Bronchial epithelial cell (primary cell): ENCODE measurements around the gene MYL10. TPM values are rescaled to one million over a fixed set of nuclear protein-coding genes. Genes with fewer than 3 reads are reported as not detected.
"Not testable (repeated sequence)": the region's sequence is repeated elsewhere in the genome, so short reads cannot be mapped to it uniquely, and the experiment has no call there.

Experiments
- DNase-seq: peaks from one replicate; pipeline ENCODE4 v3.0.0-alpha.2; 2010; ENCODE audit warnings: low read depth
- FAIRE-seq: peaks from 2 replicates; lab custom pipeline; 2011; peaks lifted over from hg19 to GRCh38; lab: Jason Lieb, UNC
- H3K27me3 ChIP-seq: 2 replicates; pipeline ENCODE4 v1.5.1; 2011; ENCODE audit warnings: low read length; ENCODE audit not compliant: control insufficient read depth, insufficient read depth
- H3K36me3 ChIP-seq: 2 replicates; pipeline ENCODE4 v1.5.1; 2011; ENCODE audit warnings: low read length; ENCODE audit not compliant: control insufficient read depth, insufficient read depth
- H3K4me3 ChIP-seq: 2 replicates; pipeline ENCODE4 v1.5.1; 2011; ENCODE audit warnings: mild to moderate bottlenecking, low read depth, low read length, control low read depth
- total RNA-seq: library from RNA; depleted of rRNA; stranded (reverse); fragments of >200 nt; gene quantifications from 2 replicates; pipeline ENCODE4 v1.2.1, GENCODE V29; 2014
- TF ChIP-seq, protein P1 (sequence below): IDR thresholded peaks from 2 replicates; pipeline ENCODE4 v1.5.1; 2011; ENCODE audit warnings: mild to moderate bottlenecking, moderate library complexity, low read length, control low read depth, inconsistent platforms; ENCODE audit not compliant: insufficient read depth, severe bottlenecking

Gene MYL10
- total RNA-seq, 1 donor from 2014 or later = not detected

DNA sequence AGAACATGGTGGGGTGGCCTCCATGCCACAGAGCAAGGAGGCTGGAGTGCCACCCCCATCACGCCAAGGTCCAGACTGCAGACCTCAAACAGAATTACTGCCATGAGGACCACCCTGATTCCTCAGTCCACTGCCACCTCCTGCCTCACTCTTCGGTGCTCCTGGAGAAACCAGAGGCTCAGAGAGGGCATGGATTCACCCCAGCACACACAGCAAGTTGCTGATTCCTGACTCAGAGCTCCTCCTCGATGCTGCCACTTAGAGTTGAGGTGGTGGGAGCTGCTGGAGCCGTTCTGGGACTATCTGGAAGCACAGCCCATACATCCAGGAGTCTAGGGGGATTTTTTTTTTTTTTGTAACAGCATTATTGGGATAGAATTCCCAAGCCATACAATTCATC, 22.0 kb upstream of the MYL10 start:
- TF ChIP-seq, protein P1, sequence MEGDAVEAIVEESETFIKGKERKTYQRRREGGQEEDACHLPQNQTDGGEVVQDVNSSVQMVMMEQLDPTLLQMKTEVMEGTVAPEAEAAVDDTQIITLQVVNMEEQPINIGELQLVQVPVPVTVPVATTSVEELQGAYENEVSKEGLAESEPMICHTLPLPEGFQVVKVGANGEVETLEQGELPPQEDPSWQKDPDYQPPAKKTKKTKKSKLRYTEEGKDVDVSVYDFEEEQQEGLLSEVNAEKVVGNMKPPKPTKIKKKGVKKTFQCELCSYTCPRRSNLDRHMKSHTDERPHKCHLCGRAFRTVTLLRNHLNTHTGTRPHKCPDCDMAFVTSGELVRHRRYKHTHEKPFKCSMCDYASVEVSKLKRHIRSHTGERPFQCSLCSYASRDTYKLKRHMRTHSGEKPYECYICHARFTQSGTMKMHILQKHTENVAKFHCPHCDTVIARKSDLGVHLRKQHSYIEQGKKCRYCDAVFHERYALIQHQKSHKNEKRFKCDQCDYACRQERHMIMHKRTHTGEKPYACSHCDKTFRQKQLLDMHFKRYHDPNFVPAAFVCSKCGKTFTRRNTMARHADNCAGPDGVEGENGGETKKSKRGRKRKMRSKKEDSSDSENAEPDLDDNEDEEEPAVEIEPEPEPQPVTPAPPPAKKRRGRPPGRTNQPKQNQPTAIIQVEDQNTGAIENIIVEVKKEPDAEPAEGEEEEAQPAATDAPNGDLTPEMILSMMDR = no peak
- no peak overlapping the region for H3K4me3 ChIP-seq
- FAIRE-seq (no peak), DNase-seq (no peak)
- no peaks in the 10 kb centered on the region for H3K36me3 ChIP-seq
- H3K27me3 ChIP-seq = no peaks in the 10 kb centered on the region

DNA sequence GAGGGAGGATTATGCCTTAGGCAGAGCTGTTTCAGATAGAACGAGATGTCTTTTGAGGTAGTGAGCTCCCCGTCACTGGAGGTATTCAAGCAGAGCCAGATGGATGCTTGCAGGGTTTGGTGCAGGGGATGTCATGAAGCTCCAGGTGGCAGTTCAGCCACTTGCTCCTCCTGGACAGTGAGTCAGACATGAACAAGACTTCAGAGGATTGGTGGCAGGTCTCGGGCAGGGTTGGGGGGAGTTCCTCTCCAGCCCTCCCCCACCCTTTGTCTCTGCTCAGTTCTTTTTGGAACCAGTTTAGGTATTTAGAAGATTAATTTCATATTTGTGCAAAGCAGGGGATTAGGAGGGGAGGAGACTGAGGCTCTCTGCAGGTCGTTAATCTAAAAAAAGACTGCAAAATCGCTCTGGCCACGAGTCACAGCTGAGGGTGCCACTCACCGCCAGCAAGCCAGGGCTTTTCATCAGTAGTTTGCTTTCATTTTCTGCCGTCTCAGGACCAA, 21.5 kb upstream of the MYL10 start:
- H3K4me3 ChIP-seq = no peak overlapping the region
- DNase-seq (no peak), FAIRE-seq (no peak)
- TF ChIP-seq, protein P1 = no peak
- no peaks in the 10 kb centered on the region for H3K36me3 ChIP-seq
- H3K27me3 ChIP-seq = no peaks in the 10 kb centered on the region

DNA sequence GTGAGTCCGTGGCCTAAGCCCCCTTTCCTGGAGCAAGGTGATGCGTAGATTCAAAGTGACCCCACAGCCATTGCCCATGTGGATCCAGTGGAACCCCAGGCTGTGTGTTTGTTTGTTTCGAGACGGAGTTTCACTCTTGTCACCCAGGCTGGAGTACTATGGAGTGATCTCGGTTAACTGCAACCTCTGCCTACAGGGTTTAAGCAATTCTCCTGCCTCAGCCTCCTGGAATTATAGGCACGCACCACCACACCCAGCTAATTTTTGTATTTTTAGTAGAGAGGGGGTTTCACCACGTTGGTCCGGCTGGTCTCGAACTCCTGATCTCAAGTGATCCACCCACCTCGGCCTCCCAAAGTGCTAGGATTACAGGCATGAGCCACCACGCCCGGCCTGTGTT, 18.8 kb upstream of the MYL10 start:
- not testable (repeated sequence) for FAIRE-seq, H3K27me3 ChIP-seq, H3K4me3 ChIP-seq, DNase-seq, H3K36me3 ChIP-seq

DNA sequence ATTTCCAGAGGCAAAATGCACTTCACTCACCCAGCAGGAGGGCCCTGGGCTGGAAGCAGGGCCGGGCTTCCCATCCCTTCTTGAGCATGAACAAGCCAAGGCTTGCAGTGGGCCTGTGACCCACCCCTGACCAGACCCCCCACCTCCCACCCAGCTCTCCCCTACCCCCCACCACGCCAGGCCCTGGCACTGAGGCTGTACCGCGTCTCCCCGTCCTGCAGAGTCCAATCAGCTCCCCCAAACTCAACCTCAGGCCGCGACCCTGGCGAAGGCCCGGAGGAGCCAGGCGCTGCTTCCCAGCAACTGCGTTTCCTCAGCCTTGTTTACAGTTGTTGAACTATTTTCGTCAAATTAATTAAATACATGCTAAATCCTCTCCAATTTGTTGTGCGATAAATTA, 16.9 kb upstream of the MYL10 start:
- H3K27me3 ChIP-seq = no peaks in the 10 kb centered on the region
- H3K36me3 ChIP-seq = no peaks in the 10 kb centered on the region
- DNase-seq (no peak), FAIRE-seq (no peak)
- TF ChIP-seq, protein P1 = no peak
- no peak overlapping the region for H3K4me3 ChIP-seq

GRCh38 chr7:101644879-101645278, 15.8 kb upstream of the MYL10 start:
- FAIRE-seq (no peak), DNase-seq (no peak)
- H3K27me3 ChIP-seq = no peaks in the 10 kb centered on the region
- no peak overlapping the region for H3K4me3 ChIP-seq
- no peaks in the 10 kb centered on the region for H3K36me3 ChIP-seq
- TF ChIP-seq, protein P1 = no peak

DNA sequence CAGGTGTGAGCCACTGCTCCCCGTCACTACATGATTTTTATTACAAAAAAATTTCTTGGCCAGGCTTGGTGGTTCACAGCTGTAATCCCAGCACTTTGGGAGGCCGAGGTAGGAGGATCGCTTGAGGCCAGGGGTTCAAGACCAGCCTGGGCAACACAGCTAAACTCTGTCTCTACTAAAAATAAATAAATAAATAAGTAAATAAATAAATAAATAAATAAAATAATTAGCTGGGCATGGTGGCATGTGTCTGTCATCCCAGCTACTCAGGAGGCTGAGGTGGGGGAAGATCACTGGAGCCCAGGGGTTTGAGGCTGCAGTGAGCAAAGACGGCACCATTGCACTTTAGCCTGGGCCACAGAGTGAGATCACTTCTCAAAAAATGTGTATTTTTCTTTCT, 10.0 kb upstream of the MYL10 start:
- not testable (repeated sequence) for FAIRE-seq, H3K36me3 ChIP-seq, H3K27me3 ChIP-seq, DNase-seq, H3K4me3 ChIP-seq
